NCI-H1694 treated with DMSO at 0.1 percent for 48 hours (cell line): ENCODE results near the gene PDE2A.

Source experiments
- DNase-seq: peaks from one replicate; lab custom pipeline; 2025; lab: John Stamatoyannopoulos, UW

Gene PDE2A

GRCh38 chr11:72655896-72656464 is 18.2 kb downstream of the PDE2A start:
- DNase-seq, result no peak

- DNase-seq, result no peak
Observed at GRCh38 chr11:72655014-72655413, 19.2 kb downstream of the PDE2A start.

- no peak for DNase-seq
Observed at GRCh38 chr11:72653649-72654048, 20.6 kb downstream of the PDE2A start.

GRCh38 chr11:72652873-72653630 is 21.2 kb downstream of the PDE2A start:
- no peak for DNase-seq

GRCh38 chr11:72652133-72652532 is 22.1 kb downstream of the PDE2A start:
- DNase-seq, result no peak

- no peak for DNase-seq
Observed at GRCh38 chr11:72649215-72649976, 24.8 kb downstream of the PDE2A start.

- DNase-seq, result no peak
Observed at GRCh38 chr11:72648384-72649136, 25.7 kb downstream of the PDE2A start.

- no peak for DNase-seq
Observed at GRCh38 chr11:72647882-72648281, 26.3 kb downstream of the PDE2A start.

GRCh38 chr11:72646472-72646871 is 27.8 kb downstream of the PDE2A start:
- DNase-seq, result no peak

- no peak for DNase-seq
Observed at GRCh38 chr11:72646024-72646423, 28.2 kb downstream of the PDE2A start.

GRCh38 chr11:72643547-72643946 is 30.7 kb downstream of the PDE2A start:
- no peak for DNase-seq

GRCh38 chr11:72642884-72643522 is 31.2 kb downstream of the PDE2A start:
- no peak for DNase-seq

- DNase-seq, result no peak
Observed at GRCh38 chr11:72642043-72642883, 32.0 kb downstream of the PDE2A start.

GRCh38 chr11:72641522-72642042 is 32.6 kb downstream of the PDE2A start:
- DNase-seq, result no peak

- no peak for DNase-seq
Observed at GRCh38 chr11:72639502-72640375, 34.5 kb downstream of the PDE2A start.

GRCh38 chr11:72637926-72638325 is 36.3 kb downstream of the PDE2A start:
- no peak for DNase-seq

- DNase-seq, result no peak
Observed at GRCh38 chr11:72637198-72637597, 37.0 kb downstream of the PDE2A start.

- no peak for DNase-seq
Observed at GRCh38 chr11:72636376-72636775, 37.8 kb downstream of the PDE2A start.

- no peak for DNase-seq
Observed at GRCh38 chr11:72635933-72636332, 38.3 kb downstream of the PDE2A start.
